ENCODE results near the gene RFX1.
"Not testable (repeated sequence)": the region's sequence is repeated elsewhere in the genome, so short reads cannot be mapped to it uniquely, and the experiment has no call there.

RFX1 gene

DNA sequence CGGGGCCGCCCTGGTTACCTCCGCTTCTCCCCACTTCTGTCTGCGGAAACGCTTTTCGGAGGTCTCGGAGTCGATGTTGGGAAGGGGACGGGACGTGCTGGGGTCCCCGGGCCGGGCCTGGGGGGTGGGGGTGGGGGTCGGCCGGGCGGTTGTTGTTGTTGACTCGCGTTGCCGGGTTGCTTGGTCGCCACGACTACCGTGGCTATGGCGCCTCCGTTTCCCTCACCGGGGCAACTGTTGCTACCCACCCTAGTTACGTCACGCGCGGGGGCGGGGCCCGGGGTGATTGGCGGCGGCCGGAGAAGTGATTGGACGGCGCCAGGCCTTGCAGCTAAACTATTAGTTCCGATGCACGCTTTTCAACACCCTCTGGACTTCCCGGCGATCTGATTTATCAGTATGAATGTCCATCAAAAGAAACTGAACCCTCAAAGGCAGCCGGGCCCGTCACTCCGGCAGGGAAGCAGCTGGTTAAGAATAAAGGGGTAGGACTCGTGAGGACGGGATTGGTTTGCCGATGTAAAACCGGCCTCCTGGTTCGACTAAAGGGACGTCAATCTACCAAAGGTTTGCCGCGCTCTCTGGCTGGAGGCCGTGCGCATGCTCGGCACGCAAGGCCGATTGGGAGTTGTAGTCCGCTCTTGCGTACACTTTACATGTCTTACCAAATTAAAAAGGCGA, at the start of gene RFX1:
RFX1 (minus strand) TSS at position 236 of the 681 bp plus-strand sequence. CDS start 12,477 bp downstream, outside the sequence.
- DNase-seq, result peak; percentile 98 to 100

DNA sequence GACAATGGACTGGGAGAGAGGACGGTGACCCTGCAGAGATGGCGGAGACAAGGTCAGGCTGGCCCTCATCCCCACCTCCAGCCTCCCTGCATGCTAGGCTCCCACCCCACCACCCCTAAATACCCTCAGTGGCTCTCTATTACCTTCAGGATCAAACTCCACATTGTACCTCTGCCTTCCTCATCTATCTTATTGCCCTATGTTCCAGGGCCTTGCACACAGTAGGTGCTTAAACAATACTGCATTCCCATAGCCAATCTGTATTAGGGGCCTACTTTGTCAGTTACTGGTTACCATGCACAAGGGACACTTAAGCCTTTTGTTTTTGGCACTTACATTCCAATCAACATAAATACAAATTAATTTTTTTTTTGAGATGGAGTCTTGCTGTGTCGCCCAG, 49.3 kb upstream of the RFX1 start:
- no peak for DNase-seq

DNA sequence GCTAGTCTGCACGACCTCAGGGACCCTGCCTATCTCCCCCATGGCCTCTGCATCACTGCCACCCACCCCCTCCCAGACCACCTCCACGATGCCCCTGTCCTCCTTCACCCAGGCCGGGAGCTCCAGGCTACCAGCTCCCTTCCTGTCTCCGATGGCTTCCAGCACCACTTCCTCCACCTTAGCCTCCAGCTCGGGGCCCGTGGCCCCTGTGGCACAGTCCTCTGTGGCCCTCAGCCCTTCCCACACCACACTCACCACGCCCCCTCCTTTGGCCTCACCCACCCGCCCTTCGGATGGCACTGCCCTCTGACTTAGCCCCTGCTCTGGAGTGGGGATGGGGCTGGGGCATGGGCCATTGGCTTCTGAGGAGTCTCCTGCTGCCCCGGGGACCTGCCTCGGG, 48.6 kb upstream of the RFX1 start:
- DNase-seq, result no peak

DNA sequence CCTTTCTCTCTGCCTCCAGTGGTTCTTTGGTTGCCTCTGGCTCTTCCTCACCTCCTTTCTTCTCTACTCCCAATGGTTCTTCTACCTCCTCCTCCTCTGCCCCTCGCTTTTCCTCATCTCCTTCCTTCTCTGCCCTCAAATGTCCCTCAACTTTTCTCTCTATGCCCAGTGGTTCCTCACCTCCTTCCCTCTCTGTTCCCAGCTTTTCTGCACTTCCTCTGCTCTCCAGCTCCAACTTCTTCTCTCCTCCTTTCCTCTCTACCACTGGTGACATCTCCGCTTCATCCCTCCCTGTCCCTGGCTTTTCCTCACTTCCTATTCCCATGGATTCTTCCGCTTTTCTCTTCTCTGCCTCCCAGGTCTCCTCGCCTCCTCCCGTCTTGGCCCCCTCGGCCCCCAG, 48.0 kb upstream of the RFX1 start:
- DNase-seq, result no peak

DNA sequence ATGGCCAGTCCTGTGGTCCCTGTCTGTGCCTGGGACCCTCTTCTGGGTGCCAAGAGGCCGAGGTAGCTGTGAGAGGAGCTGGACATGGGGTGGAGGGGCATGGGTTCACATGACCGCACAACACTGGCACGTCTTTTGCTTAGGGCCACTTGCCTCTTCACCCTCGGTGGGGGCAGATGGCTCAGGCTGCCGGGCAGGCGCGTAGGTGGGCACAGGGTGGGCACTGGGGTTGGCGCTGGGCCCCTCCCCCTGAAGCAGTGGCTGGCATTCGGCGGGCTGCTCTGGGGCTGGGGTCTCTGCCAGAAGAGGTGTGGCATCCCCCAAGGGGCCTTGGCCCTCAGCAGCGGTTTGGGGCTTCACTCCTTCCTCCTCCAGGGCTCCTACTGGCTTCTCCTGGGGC, 47.4 kb upstream of the RFX1 start:
- DNase-seq, result no peak

DNA sequence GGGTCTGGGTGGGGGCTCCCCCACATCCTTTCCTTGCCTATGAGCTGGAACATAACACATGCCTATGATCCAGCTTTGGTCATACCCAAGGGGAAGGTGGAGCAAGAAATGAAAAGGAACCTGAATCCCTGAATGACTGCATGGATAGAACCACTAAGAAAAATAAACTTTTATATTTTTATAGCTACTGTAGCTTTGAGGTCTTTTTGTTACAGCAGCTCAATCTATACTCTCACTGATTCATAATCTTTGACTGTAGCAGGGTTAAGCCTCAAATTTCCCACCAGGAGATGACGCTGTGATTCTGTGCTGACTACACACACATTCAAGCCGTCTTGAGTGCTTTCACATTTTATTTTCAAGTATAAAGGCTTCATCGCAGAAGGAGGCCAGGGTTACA, 46.9 kb upstream of the RFX1 start:
- no peak for DNase-seq

DNA sequence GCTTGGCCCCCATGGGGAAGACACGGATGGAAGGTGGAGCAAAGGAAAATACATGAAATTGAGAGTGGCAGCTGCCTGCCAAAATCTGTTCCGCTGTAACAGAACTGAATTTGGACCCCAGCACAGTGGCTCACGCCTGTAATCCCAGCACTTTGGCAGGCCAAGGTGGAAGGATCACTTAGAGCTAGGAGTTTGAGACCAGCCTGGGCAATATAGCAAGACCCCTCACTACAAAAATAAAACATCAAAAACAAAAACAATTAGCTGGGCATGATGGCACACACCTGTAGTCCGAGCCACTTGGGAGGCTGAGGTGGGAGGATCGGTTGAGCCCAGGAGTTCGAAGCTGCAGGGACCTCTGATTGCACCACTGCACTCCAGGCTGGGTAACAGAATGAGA, 46.4 kb upstream of the RFX1 start:
- no peak for DNase-seq

DNA sequence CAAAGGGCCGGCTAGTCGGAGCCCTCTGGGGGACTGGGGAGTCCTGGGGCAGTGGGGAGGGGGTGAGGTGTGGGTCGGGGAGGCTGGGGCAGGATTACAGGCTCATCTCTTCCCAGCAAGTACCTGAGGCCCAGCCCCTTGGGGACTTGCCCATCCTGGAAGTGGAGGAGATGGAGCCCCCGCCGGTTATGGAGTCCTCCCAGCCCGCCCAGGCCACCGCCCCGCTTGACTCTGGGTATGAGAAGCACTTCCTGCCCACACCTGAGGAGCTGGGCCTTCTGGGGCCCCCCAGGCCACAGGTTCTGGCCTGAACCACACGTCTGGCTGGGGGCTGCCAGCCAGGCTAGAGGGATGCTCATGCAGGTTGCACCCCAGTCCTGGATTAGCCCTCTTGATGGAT, 45.9 kb upstream of the RFX1 start:
- DNase-seq, result no peak

DNA sequence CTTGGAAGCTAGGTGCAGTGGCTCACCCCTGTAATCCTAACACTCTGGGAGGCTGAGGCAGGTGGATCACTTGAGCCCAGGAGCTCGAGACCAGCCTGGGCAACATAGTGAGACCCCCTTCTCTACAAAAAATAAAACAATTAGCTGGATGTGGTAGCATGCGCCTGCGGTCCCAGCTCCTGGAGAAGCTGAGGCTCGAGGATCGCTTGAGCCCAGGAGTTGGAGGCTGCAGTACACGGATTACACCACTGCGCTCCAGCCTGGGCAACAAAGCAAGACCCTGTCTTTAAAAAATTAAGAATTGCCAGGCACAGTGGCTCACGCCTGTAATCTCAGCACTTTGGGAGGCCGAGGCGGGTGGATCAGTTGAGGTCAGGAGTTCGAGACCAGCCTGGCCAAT, 44.8 kb upstream of the RFX1 start:
- not testable (repeated sequence) for DNase-seq

DNA sequence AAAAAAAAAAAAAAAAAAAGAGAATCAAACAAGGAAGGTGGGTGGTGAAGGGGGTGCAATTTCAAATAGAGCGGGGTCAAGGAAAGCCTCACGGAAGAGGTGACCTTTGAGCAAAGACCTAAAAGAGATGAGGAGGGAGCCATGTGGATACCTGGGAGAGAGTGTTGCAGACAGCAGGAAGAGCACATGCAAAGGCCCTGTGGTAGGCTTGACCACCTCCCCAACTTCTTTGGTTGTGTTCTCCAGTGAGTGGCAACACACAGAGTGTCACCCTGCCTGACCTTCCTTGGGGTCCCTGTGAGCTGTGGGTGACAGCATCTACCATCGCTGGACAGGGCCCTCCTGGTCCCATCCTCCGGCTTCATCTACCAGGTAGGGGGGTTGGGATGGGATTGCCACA, 44.4 kb upstream of the RFX1 start:
- DNase-seq, result no peak

DNA sequence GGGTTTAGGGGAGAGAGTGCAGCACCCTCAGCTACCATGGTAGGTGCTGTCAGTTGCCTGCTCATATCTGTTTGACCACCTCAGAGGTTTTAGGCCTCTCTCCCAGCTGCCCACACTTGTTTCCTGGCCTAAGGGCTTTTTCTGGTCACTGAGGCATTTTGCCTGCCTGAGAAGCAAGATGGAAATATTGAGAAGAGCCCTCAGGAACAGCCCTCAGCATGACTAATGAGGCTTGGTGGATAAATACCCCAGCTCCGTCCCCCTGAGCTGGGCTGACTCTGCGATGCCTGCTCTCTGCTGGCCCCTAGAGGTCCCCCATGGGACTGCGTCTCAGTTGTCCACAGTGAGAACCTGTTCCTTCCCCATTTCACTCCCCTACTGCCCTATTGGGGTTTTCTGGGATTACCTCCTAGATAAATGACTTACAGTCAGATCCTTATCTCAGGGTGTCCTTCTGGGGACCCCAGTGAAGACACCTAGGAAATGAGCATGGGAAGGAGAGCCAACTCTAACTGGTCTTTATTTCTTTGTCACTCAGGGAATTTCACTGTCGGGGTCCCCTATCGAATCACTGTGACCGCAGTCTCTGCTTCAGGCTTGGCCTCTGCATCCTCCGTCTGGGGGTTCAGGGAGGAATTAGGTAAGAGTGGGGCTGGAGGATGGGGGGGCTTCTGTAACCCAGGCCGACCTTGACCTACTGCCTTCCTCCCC, 42.5 kb upstream of the RFX1 start:
- DNase-seq, result peak; percentile 26 to 61

DNA sequence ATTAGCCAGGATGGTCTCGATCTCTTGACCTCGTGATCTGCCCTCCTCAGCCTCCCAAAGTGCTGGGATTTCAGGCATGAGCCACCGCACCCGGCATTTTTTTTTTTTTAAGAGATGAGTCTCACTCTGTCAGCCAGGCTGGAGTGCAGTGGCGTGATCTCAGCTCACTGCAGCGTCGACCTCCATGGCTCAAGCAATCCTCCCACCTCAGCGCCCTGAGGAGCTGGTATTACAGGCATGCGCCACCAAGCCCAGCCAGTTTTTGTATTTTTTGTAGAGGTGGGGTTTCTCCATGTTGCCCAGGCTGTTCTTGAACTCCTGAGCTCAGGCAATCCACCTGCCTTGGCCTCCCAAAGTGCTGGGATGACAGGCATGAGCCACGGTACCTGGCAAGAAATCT, 41.7 kb upstream of the RFX1 start:
- DNase-seq, result not testable (repeated sequence)

DNA sequence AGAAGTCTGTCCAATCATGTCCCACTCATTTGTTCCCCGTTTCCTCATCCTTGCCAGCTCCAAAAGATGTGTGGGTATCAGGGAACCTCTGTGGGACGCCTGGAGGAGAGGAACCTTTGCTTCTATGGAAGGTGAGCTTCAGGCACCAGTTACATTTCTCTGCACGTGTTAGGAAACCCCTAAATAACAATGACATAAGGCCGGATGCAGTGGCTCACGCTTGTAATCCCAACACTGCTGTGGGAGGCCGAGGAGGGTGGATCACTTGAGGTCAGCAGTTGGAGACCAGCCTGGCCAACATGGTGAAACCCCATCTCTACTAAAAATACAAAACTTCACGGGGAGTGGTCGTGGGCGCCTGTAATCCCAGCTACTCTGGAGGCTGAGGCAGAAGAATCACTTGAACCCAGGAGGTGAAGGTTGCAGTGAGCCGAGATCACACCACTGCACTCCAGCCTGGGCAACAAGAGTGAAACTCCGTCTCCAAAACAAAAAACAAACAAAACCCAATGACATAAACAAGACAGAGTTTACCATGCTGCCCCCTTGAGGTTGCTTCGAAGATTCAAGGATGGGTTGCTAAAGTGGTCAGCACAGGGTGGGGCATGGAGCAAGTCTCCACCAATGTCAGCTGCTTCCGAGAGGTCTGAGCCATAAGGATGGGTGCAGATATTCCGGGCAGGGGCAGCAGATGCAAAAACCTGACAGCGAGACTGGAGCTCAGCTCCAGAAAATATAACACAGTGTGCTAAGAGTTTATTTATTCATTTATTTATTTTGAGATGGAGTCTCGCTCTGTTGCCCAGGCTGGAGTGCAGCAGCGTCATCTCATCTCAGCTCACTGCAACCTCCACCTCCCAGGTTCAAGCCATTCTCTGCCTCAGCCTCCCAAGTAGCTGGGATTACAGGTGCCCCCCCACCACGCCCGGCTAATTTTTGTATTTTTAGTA, 36.8 kb upstream of the RFX1 start:
- not testable (repeated sequence) for DNase-seq

DNA sequence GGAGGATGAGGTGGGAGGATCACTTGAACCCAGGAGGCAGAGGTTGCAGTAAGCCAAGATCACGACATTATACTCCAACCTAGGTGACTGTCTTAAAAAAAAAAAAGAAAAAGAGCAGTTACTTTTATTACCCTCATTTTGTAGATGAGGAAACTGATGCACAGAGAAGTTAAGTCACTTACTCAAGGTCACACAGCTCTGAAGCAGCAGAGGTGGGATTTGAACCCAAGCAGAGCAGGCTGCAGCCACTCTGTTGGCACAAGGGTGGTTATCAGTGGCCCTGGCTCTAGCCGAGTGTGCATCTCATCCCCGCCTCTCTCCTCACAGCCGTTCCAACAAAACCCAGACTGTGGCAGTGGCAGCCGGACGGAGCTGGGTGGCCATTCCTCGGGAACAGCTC, 33.1 kb upstream of the RFX1 start:
- DNase-seq, result no peak

DNA sequence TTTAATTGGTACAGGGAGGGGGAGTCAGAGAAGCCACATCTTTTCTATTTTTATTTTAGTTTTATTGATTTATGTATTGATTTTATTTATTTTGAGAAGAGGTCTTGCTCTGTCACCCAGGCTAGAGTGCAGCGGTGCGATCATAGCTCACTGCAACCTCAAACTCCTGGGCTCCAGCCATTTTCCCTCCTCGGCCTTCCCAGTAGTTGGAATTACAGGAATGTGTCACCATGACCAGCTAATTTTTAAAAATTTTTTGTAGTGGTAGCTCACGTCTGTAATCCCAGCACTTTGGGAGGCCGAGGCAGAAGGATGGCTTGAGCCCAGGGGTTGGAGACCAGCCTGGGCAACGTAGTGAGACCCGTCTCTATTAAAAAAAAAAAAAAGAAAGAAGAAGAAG, 29.6 kb upstream of the RFX1 start:
- no peak for DNase-seq

DNA sequence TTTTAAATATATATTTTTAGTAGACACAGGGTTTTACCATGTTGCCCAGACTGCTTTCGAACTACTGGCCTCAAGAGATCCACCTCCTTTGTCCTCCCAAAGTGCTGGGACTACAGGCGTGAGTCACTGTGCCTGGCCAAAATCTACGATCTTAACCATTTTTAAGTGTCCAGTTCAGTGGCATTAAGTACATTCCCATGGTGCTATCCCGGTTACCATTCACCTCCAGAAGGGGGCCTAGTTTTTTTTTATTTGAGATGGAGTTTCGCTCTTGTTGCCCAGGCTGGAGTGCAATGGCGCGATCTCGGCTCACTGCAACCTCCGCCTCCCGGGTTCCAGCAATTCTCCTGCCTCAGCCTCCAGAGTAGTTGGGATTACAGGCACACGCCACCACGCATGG, 29.0 kb upstream of the RFX1 start:
- DNase-seq, result not testable (repeated sequence)

DNA sequence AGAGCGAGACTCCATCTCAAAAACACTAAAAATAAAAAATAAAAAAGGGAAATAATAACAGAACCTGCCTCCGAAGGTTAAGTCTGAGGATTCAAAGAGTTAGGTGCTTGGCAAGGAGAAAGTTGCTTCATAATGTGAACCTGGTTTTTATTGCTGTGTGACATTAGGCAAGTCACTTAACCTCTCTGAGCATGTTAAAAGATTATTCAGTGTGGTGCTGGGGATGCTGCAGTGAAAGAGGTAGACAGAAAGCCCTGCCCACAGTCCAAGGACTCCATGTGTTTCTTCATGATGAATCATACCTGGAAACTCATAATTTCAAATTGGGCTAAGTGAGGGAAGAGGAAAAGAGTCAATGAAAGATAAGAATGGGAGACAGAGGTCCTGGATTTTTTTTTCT, 27.8 kb upstream of the RFX1 start:
- no peak for DNase-seq

DNA sequence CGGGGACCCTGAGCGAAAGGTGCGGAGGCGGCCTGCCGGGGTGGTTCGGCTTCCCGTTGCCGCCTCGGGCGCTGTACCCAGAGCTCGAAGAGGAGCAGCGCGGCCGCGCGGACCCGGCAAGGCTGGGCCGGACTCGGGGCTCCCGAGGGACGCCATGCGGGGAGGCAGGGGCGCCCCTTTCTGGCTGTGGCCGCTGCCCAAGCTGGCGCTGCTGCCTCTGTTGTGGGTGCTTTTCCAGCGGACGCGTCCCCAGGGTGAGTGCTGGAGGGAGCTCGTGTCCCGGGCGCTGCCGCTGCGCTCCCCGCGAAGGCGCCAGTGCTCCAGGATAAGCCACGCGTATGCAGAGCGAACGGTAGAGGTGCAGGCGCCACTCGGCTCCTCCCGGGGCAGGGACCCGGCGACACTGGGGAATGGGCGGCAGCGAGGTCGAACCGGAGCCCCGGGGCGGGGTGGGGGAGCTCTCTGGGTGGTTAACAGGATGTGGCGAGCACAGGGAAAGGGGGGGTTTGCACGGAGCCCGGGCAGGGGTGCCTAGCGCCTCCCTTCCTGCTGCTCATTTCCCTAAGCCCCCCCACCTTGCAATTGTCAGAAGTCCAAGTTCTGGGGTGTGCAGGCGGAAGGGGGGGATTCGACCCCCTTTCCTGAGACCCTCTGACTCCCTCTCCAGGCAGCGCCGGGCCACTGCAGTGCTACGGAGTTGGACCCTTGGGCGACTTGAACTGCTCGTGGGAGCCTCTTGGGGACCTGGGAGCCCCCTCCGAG, 25.8 kb upstream of the RFX1 start, which contains the start of gene IL27RA:
IL27RA (plus strand) TSS at position 44 of the 762 bp plus-strand sequence; CDS start at position 155, 111 bp downstream.
- DNase-seq, result peak; percentile 56 to 95

DNA sequence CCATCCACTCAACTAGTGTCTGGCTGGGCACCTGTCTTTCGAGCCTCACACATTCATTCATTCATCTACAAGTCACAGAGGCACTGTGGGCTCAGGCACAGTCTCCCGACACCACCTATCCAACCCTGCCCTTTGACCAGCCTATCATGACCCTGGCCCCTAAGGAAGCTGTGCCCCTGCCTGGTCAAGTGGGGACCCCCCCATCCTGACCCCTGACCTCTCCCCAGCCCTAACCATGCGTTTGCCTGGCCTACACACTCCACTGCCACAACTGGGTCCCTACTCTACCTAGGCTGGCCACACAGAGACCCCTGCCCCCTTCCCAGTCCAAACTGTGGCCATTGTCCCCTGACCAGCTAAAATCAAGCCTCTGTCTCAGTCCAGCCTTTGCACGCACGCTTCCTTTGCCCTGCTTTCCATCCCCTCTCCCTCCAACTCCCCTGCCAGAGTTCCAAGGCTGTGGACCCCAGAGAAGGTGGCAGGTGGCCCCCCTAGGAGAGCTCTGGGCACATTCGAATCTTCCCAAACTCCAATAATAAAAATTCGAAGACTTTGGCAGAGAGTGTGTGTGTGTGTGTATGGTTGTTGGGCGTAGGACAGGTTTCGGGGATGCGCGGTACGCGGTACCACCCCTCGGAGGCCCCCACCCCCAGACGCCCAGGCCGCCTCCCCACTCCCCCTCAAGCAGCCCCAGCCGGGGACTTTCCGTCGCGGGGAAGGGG, 25.0 kb upstream of the RFX1 start:
- DNase-seq, result peak in 1 of 2 donors; percentile 33

DNA sequence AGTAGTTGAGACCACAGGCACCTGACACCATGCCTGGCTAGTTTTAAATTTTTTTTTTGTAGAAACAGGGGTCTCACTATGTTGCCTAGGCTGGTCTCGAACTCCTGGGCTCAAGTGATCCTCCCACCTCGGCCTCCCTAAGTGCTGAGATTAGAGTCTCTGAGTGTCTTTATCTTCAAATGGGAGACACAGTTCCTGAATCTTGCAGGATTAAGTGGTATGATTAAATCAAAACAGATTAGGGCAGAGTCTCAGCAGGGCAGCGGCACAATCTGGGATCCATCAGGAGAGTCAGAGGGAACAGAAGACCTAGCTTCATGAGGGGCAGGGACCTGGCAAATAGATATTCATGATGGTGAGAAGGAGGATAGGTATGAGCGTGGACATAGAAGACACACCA, 22.8 kb upstream of the RFX1 start:
- DNase-seq, result no peak

DNA sequence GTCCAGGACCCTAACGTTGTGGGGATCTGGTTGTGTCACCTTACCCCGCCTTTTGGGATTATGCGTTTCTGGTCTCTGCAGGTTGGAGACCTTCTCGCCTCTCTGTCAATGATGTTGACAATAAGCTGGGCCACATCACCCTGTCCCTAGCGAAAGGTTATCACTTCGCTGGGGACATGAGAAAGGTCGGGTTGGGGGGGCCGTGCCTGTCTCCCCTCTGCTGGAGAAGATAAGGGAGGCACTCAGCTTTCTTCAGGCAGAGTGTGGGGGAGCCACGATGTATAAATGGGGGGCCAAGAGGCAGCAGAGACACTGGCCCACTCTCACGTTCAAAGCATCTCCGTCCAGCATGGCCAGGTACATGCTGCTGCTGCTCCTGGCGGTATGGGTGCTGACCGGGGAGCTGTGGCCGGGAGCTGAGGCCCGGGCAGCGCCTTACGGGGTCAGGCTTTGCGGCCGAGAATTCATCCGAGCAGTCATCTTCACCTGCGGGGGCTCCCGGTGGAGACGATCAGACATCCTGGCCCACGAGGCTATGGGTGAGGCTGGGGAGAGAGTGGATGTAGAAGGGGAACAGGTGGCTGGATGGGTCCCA, 21.8 kb upstream of the RFX1 start, which contains the start of gene RLN3:
RLN3 (plus strand) TSS at position 293 of the 595 bp plus-strand sequence; CDS start at position 350, 57 bp downstream.
- no peak for DNase-seq

Data from bone marrow (tissue), 2 donors.